ENCODE results near the gene ARHGAP33.

The ARHGAP33 gene

GRCh38 chr19:35777961-35778360 lies 2.6 kb downstream of the ARHGAP33 start:
- H3K9ac ChIP-seq (ENCODE audit: low read length), result no peak overlapping the region
- no peak overlapping the region for H3K4me3 ChIP-seq (ENCODE audit: low read length)
- no peaks in the 10 kb centered on the region for H3K4me1 ChIP-seq (ENCODE audit: control insufficient read depth, insufficient read depth, low read length)
- no peaks in the 10 kb centered on the region for H3K36me3 ChIP-seq (ENCODE audit: control insufficient read depth, insufficient read depth, low read length)
- no peaks in the 10 kb centered on the region for H3K9me3 ChIP-seq (ENCODE audit: control insufficient read depth, low read length)
- no peaks in the 10 kb centered on the region for H3K27me3 ChIP-seq (ENCODE audit: control insufficient read depth, insufficient read depth, low read length)

- no peaks in the 10 kb centered on the region for H3K27me3 ChIP-seq (ENCODE audit: control insufficient read depth, insufficient read depth, low read length)
Observed at GRCh38 chr19:35779033-35779432, 3.7 kb downstream of the ARHGAP33 start.

GRCh38 chr19:35780058-35780457 lies 4.7 kb downstream of the ARHGAP33 start:
- H3K36me3 ChIP-seq (ENCODE audit: control insufficient read depth, insufficient read depth, low read length), result no peaks in the 10 kb centered on the region
- H3K4me3 ChIP-seq (ENCODE audit: low read length), result no peak overlapping the region
- H3K4me1 ChIP-seq (ENCODE audit: control insufficient read depth, insufficient read depth, low read length), result no peaks in the 10 kb centered on the region
- no peaks in the 10 kb centered on the region for H3K27me3 ChIP-seq (ENCODE audit: control insufficient read depth, insufficient read depth, low read length)
- H3K9ac ChIP-seq (ENCODE audit: low read length), result no peak overlapping the region
- H3K9me3 ChIP-seq (ENCODE audit: control insufficient read depth, low read length), result no peaks in the 10 kb centered on the region

More at GRCh38 chr19:35779033-35779432, 3.7 kb downstream of the ARHGAP33 start:
- H3K9me3 ChIP-seq (ENCODE audit: control insufficient read depth, low read length), result no peaks in the 10 kb centered on the region
- no peak overlapping the region for H3K4me3 ChIP-seq (ENCODE audit: low read length)
- no peaks in the 10 kb centered on the region for H3K36me3 ChIP-seq (ENCODE audit: control insufficient read depth, insufficient read depth, low read length)
- H3K4me1 ChIP-seq (ENCODE audit: control insufficient read depth, insufficient read depth, low read length), result no peaks in the 10 kb centered on the region
- no peak overlapping the region for H3K9ac ChIP-seq (ENCODE audit: low read length)

GRCh38 chr19:35780717-35781116 lies 5.4 kb downstream of the ARHGAP33 start:
- Histone ChIP-seq H3K4me3 (ENCODE audit: low read length) (no peak overlapping the region), H3K9me3 (ENCODE audit: control insufficient read depth, low read length) (no peaks in the 10 kb centered on the region), H3K4me1 (ENCODE audit: control insufficient read depth, insufficient read depth, low read length) (no peaks in the 10 kb centered on the region), H3K9ac (ENCODE audit: low read length) (no peak overlapping the region), H3K36me3 (ENCODE audit: control insufficient read depth, insufficient read depth, low read length) (no peaks in the 10 kb centered on the region), H3K27me3 (ENCODE audit: control insufficient read depth, insufficient read depth, low read length) (no peaks in the 10 kb centered on the region)

GRCh38 chr19:35781650-35782049 lies 6.3 kb downstream of the ARHGAP33 start:
- H3K27me3 ChIP-seq (ENCODE audit: control insufficient read depth, insufficient read depth, low read length), result no peaks in the 10 kb centered on the region
- H3K9me3 ChIP-seq (ENCODE audit: control insufficient read depth, low read length), result no peaks in the 10 kb centered on the region
- no peaks in the 10 kb centered on the region for H3K4me1 ChIP-seq (ENCODE audit: control insufficient read depth, insufficient read depth, low read length)
- H3K4me3 ChIP-seq (ENCODE audit: low read length), result no peak overlapping the region
- no peak overlapping the region for H3K9ac ChIP-seq (ENCODE audit: low read length)
- no peaks in the 10 kb centered on the region for H3K36me3 ChIP-seq (ENCODE audit: control insufficient read depth, insufficient read depth, low read length)

GRCh38 chr19:35782589-35782988 lies 7.2 kb downstream of the ARHGAP33 start:
- Histone ChIP-seq H3K27me3 (ENCODE audit: control insufficient read depth, insufficient read depth, low read length) (no peaks in the 10 kb centered on the region), H3K36me3 (ENCODE audit: control insufficient read depth, insufficient read depth, low read length) (no peaks in the 10 kb centered on the region), H3K4me1 (ENCODE audit: control insufficient read depth, insufficient read depth, low read length) (no peaks in the 10 kb centered on the region), H3K9ac (ENCODE audit: low read length) (no peak overlapping the region), H3K4me3 (ENCODE audit: low read length) (no peak overlapping the region), H3K9me3 (ENCODE audit: control insufficient read depth, low read length) (no peaks in the 10 kb centered on the region)

GRCh38 chr19:35783469-35784434 lies 8.4 kb downstream of the ARHGAP33 start:
- Histone ChIP-seq H3K36me3 (ENCODE audit: control insufficient read depth, insufficient read depth, low read length) (no peaks in the 10 kb centered on the region), H3K27me3 (ENCODE audit: control insufficient read depth, insufficient read depth, low read length) (no peaks in the 10 kb centered on the region), H3K9ac (ENCODE audit: low read length) (no peak overlapping the region)

GRCh38 chr19:35784503-35785338 lies 9.4 kb downstream of the ARHGAP33 start:
- Histone ChIP-seq H3K9me3 (ENCODE audit: control insufficient read depth, low read length) (no peaks in the 10 kb centered on the region), H3K4me1 (ENCODE audit: control insufficient read depth, insufficient read depth, low read length) (no peaks in the 10 kb centered on the region), H3K36me3 (ENCODE audit: control insufficient read depth, insufficient read depth, low read length) (no peaks in the 10 kb centered on the region), H3K4me3 (ENCODE audit: low read length) (no peak overlapping the region), H3K9ac (ENCODE audit: low read length) (no peak overlapping the region), H3K27me3 (ENCODE audit: control insufficient read depth, insufficient read depth, low read length) (no peaks in the 10 kb centered on the region)

More at GRCh38 chr19:35783469-35784434, 8.4 kb downstream of the ARHGAP33 start:
- no peaks in the 10 kb centered on the region for H3K9me3 ChIP-seq (ENCODE audit: control insufficient read depth, low read length)
- H3K4me3 ChIP-seq (ENCODE audit: low read length), result no peak overlapping the region
- no peaks in the 10 kb centered on the region for H3K4me1 ChIP-seq (ENCODE audit: control insufficient read depth, insufficient read depth, low read length)

- H3K4me1 ChIP-seq (ENCODE audit: control insufficient read depth, insufficient read depth, low read length), result no peaks in the 10 kb centered on the region
- H3K27me3 ChIP-seq (ENCODE audit: control insufficient read depth, insufficient read depth, low read length), result no peaks in the 10 kb centered on the region
- no peaks in the 10 kb centered on the region for H3K36me3 ChIP-seq (ENCODE audit: control insufficient read depth, insufficient read depth, low read length)
- no peak overlapping the region for H3K4me3 ChIP-seq (ENCODE audit: low read length)
- H3K9me3 ChIP-seq (ENCODE audit: control insufficient read depth, low read length), result no peaks in the 10 kb centered on the region
- no peak overlapping the region for H3K9ac ChIP-seq (ENCODE audit: low read length)
Observed at GRCh38 chr19:35785339-35785627, 9.9 kb downstream of the ARHGAP33 start.

- H3K4me1 ChIP-seq (ENCODE audit: control insufficient read depth, insufficient read depth, low read length), result peaks cover 1% of the 10 kb centered on the region
- H3K9me3 ChIP-seq (ENCODE audit: control insufficient read depth, low read length), result no peaks in the 10 kb centered on the region
- H3K9ac ChIP-seq (ENCODE audit: low read length), result no peak overlapping the region
- H3K4me3 ChIP-seq (ENCODE audit: low read length), result no peak overlapping the region
- H3K27me3 ChIP-seq (ENCODE audit: control insufficient read depth, insufficient read depth, low read length), result no peaks in the 10 kb centered on the region
- H3K36me3 ChIP-seq (ENCODE audit: control insufficient read depth, insufficient read depth, low read length), result no peaks in the 10 kb centered on the region
Observed at GRCh38 chr19:35786299-35787160, 11.2 kb downstream of the ARHGAP33 start.

- Histone ChIP-seq H3K27me3 (ENCODE audit: control insufficient read depth, insufficient read depth, low read length) (no peaks in the 10 kb centered on the region), H3K9ac (ENCODE audit: low read length) (no peak overlapping the region), H3K9me3 (ENCODE audit: control insufficient read depth, low read length) (no peaks in the 10 kb centered on the region), H3K4me1 (ENCODE audit: control insufficient read depth, insufficient read depth, low read length) (peaks cover 8% of the 10 kb centered on the region), H3K4me3 (ENCODE audit: low read length) (no peak overlapping the region), H3K36me3 (ENCODE audit: control insufficient read depth, insufficient read depth, low read length) (no peaks in the 10 kb centered on the region)
Observed at GRCh38 chr19:35787227-35787799, 11.9 kb downstream of the ARHGAP33 start.

All from mucosa of stomach (tissue), 1 donor.